ENCODE data around the gene ZSCAN30. TPM values are rescaled to one million over a fixed set of nuclear protein-coding genes. Genes with fewer than 3 reads are reported as not detected.

The ZSCAN30 gene
- total and polyA plus RNA-seq, 11 donors: 6.2 to 18.1 (median 13.8) TPM

DNA sequence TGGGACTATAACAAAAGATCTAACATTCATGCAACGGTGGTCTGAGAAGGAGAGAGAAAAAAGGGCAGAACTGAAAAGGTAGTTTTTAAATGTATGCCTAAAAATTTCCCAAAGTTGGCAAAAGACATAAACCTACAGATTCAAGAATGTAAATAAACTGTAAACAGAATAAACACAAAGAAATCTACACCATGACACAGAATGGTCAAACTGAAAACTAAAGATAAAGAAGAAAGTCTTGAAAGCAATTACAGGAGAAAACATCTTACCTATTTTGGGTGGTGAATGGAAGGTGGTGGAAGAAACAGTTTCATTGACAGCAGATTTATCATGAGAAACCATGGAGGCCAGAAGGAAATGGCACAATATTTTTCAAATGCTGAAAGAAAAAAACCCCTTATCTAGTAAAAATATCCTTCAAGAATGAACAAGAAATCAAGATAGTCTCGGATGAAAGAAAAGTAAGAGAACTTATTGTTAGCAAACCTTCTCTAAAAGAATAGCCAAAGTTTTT, 84.8 kb downstream of the ZSCAN30 start:
- DNase-seq: no peak
- Histone ChIP-seq H3K27me3 (no peaks in the 10 kb centered on the region), H3K36me3 (no peaks in the 10 kb centered on the region), H3K27ac (no peak overlapping the region), H3K4me1 (peaks cover 0 to 22% (median 4%) of the 10 kb centered on the region in 12 donors), H3K4me3 (no peak overlapping the region), H3K9me3 (peaks cover 0 to 11% (median 0%) of the 10 kb centered on the region in 12 donors)
- intact Hi-C loops (cut with DNase I): no loop called here
- WGBS, 4 donors: 68 to 96% (median 80%) methylated on average over 2 of the region's 2 CpGs
- no peak for TF ChIP-seq POLR2A (IDR thresholded peaks at IDR 0.05)
- TF ChIP-seq, protein P1, sequence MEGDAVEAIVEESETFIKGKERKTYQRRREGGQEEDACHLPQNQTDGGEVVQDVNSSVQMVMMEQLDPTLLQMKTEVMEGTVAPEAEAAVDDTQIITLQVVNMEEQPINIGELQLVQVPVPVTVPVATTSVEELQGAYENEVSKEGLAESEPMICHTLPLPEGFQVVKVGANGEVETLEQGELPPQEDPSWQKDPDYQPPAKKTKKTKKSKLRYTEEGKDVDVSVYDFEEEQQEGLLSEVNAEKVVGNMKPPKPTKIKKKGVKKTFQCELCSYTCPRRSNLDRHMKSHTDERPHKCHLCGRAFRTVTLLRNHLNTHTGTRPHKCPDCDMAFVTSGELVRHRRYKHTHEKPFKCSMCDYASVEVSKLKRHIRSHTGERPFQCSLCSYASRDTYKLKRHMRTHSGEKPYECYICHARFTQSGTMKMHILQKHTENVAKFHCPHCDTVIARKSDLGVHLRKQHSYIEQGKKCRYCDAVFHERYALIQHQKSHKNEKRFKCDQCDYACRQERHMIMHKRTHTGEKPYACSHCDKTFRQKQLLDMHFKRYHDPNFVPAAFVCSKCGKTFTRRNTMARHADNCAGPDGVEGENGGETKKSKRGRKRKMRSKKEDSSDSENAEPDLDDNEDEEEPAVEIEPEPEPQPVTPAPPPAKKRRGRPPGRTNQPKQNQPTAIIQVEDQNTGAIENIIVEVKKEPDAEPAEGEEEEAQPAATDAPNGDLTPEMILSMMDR (IDR thresholded peaks at IDR 0.05): no peak
- ATAC-seq: no peak

DNA sequence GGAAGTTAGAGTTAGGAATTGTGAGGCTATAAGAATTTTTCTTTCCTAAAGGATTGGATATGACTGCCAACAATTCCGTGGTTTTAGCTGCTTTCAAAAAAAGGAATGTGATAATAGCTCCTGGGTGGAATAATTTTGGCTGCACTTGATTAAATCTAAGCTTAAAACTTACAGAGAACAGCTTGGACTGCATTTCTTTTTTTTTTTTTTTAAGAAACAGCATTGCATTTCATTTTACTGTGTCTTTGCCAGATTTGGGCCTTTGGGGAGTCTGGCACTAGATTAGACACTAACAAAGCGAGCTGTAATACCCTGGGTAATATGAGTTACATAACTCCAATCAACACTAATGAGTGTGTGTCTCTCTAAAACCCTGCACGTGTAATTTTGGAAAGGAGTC, 87.0 kb downstream of the ZSCAN30 start:
- intact Hi-C loops (cut with DNase I): no loop called here
- no peaks in the 10 kb centered on the region for H3K36me3 ChIP-seq
- peak overlapping the region in 1 of 12 donors; percentile 10 for H3K27ac ChIP-seq
- H3K4me1 ChIP-seq: peaks cover 0 to 22% (median 4%) of the 10 kb centered on the region in 12 donors
- 14 to 32% (median 20%) methylated on average over 3 of the region's 3 CpGs for WGBS, 4 donors
- H3K27me3 ChIP-seq: no peaks in the 10 kb centered on the region
- TF ChIP-seq, protein P1 (IDR thresholded peaks at IDR 0.05): no peak
- DNase-seq (no peak), ATAC-seq (peak in 1 of 4 donors; percentile 22)
- H3K4me3 ChIP-seq: no peak overlapping the region
- peaks cover 0 to 11% (median 0%) of the 10 kb centered on the region in 12 donors for H3K9me3 ChIP-seq

GRCh38 chr18:35201256-35201931, 88.6 kb downstream of the ZSCAN30 start:
- no peak for ATAC-seq
- DNase-seq: peak in 1 of 5 donors; percentile 30
- intact Hi-C loops (cut with DNase I): no loop called here

More at GRCh38 chr18:35201256-35201931, 88.6 kb downstream of the ZSCAN30 start:
- Histone ChIP-seq H3K27ac (no peak overlapping the region), H3K36me3 (no peaks in the 10 kb centered on the region), H3K27me3 (no peaks in the 10 kb centered on the region), H3K4me3 (no peak overlapping the region), H3K4me1 (peaks cover 0 to 22% (median 4%) of the 10 kb centered on the region in 12 donors), H3K9me3 (peaks cover 0 to 11% (median 0%) of the 10 kb centered on the region in 12 donors)
- TF ChIP-seq, protein P1 (IDR thresholded peaks at IDR 0.05): no peak
- no peak for TF ChIP-seq POLR2A (IDR thresholded peaks at IDR 0.05)
- WGBS, 4 donors: 49 to 68% (median 58%) methylated on average over 5 of the region's 5 CpGs

Other genes with a start within 250 kb of the ZSCAN30 start
- gene MAPRE2, start 248.8 kb downstream of the ZSCAN30 start, total RNA-seq: 100 to 1,000 TPM in 8 of 9 donors, 10 to 100 TPM in 1; 80.2 to 190 (median 137) TPM
- 100 to 1,000 TPM in 1 of 2 donors, 10 to 100 TPM in 1; 36.4 to 138 TPM for gene MAPRE2, start 248.8 kb downstream of the ZSCAN30 start, polyA plus RNA-seq
- 10 to 100 TPM in 8 of 9 donors, 1 to 10 TPM in 1; 7.8 to 20.0 (median 13.8) TPM for gene ZNF397, start 49.2 kb downstream of the ZSCAN30 start, total RNA-seq
- 10 to 100 TPM; 10.1 to 13.9 TPM for gene ZNF397, start 49.2 kb downstream of the ZSCAN30 start, polyA plus RNA-seq
- 10 to 100 TPM; 32.3 to 53.3 (median 46.1) TPM for gene ZNF24, start 54.2 kb upstream of the ZSCAN30 start, total RNA-seq
- 10 to 100 TPM; 11.5 to 17.6 TPM for gene ZNF24, start 54.2 kb upstream of the ZSCAN30 start, polyA plus RNA-seq
- 1 to 10 TPM in 3 of 9 donors, under 1 TPM in 6; 0.38 to 2.2 (median 0.85) TPM for gene ZNF396, start 87.1 kb upstream of the ZSCAN30 start, total RNA-seq
- under 1 TPM; 0.19 to 0.72 TPM for gene ZNF396, start 87.1 kb upstream of the ZSCAN30 start, polyA plus RNA-seq
- gene INO80C, start 207.7 kb upstream of the ZSCAN30 start, total RNA-seq: 10 to 100 TPM in 7 of 9 donors, 1 to 10 TPM in 2; 5.6 to 29.0 (median 22.3) TPM
- 10 to 100 TPM; 24.7 to 25.2 TPM for gene INO80C, start 207.7 kb upstream of the ZSCAN30 start, polyA plus RNA-seq

Measured in heart left ventricle (tissue), 16 donors.